GM23338 (cell line): Measurements from ENCODE around the gene DAAM1. TPM values are rescaled to one million over a fixed set of nuclear protein-coding genes. Genes with fewer than 3 reads are reported as not detected.

Source experiments
- ATAC-seq: fragments of 200-7000 bp; cut with Tn5 transposase; 3 replicates; pipeline ENCODE4 v1.9.1; 2020
- DNase-seq: peaks from one replicate; pipeline ENCODE4 v3.0.0-alpha.2; 2015; ENCODE audit warnings: low spot score
- H2AFZ ChIP-seq: fragments of 200-600 bp; sonication (generic); 2 replicates; pipeline ENCODE4 v1.8.0; 2016; ENCODE audit warnings: antibody characterized with exemption, mild to moderate bottlenecking, moderate library complexity
- H3F3A ChIP-seq: fragments of 200-600 bp; sonication (generic); replicated peaks from 2 replicates; pipeline ENCODE4 v1.8.0; 2017; ENCODE audit warnings: antibody characterized with exemption, mixed run types, low read depth
- H3K27ac ChIP-seq: fragments of 200-600 bp; sonication (generic); 2 replicates; pipeline ENCODE4 v1.6.1; 2016; ENCODE audit warnings: low read depth
- H3K27me3 ChIP-seq: fragments of 200-600 bp; sonication (generic); 2 replicates; pipeline ENCODE4 v1.8.0; 2016; ENCODE audit warnings: mild to moderate bottlenecking, mixed run types, moderate library complexity; ENCODE audit not compliant: insufficient read depth
- H3K36me3 ChIP-seq: fragments of 200-600 bp; sonication (generic); 2 replicates; pipeline ENCODE4 v1.8.0; 2016; ENCODE audit warnings: mild to moderate bottlenecking; ENCODE audit not compliant: insufficient read depth
- H3K4me1 ChIP-seq: fragments of 200-600 bp; sonication (generic); 2 replicates; pipeline ENCODE4 v1.8.0; 2016; ENCODE audit warnings: mild to moderate bottlenecking, moderate library complexity; ENCODE audit not compliant: insufficient read depth
- H3K4me2 ChIP-seq: fragments of 200-600 bp; sonication (generic); 2 replicates; pipeline ENCODE4 v1.7.1; 2017; ENCODE audit warnings: mixed run types
- H3K4me3 ChIP-seq: fragments of 200-600 bp; sonication (generic); 2 replicates; pipeline ENCODE4 v1.6.1; 2016; ENCODE audit warnings: mixed run types
- H3K79me2 ChIP-seq: fragments of 200-600 bp; sonication (generic); replicated peaks from 2 replicates; pipeline ENCODE4 v1.8.0; 2017; ENCODE audit warnings: mild to moderate bottlenecking; ENCODE audit not compliant: insufficient read depth
- H3K9me2 ChIP-seq: fragments of 200-600 bp; sonication (generic); 2 replicates; pipeline ENCODE4 v1.8.0; 2017; ENCODE audit not compliant: insufficient read depth
- H4K20me1 ChIP-seq: fragments of 200-600 bp; sonication (generic); replicated peaks from 2 replicates; pipeline ENCODE4 v1.8.0; 2017; ENCODE audit warnings: mild to moderate bottlenecking; ENCODE audit not compliant: insufficient read depth
- H3K27ac Mint-ChIP-seq: 2 replicates; pipeline ENCODE4 v1.8.0; 2020; ENCODE audit warnings: inconsistent platforms, mild to moderate bottlenecking, moderate library complexity, mixed read lengths
- H3K27me3 Mint-ChIP-seq: 3 replicates; pipeline ENCODE4 v1.8.0; 2022; ENCODE audit warnings: low read depth, mild to moderate bottlenecking, moderate library complexity, mixed read lengths, inconsistent platforms; ENCODE audit not compliant: insufficient read depth, poor library complexity
- H3K36me3 Mint-ChIP-seq: 3 replicates; pipeline ENCODE4 v1.8.0; 2021; ENCODE audit warnings: low read depth, mild to moderate bottlenecking, inconsistent platforms, moderate library complexity, mixed read lengths
- H3K4me1 Mint-ChIP-seq: 3 replicates; pipeline ENCODE4 v1.8.0; 2020; ENCODE audit warnings: mild to moderate bottlenecking, inconsistent platforms, mixed read lengths
- H3K4me3 Mint-ChIP-seq: 3 replicates; pipeline ENCODE4 v1.8.0; 2021; ENCODE audit warnings: moderate library complexity, mild to moderate bottlenecking, inconsistent platforms, mixed read lengths
- H3K9me3 Mint-ChIP-seq: 3 replicates; pipeline ENCODE4 v1.8.0; 2020; ENCODE audit warnings: moderate library complexity, mild to moderate bottlenecking, inconsistent platforms, mixed read lengths
- CREB1 ChIP-seq: fragments of 250-450 bp; sonication (Bioruptor Pico); IDR thresholded peaks from 2 replicates; pipeline ENCODE4 v1.5.0; 2020; ENCODE audit warnings: low read depth, mild to moderate bottlenecking, moderate library complexity
- CTCF ChIP-seq, 2 experiments: fragments of 200-600 bp in 1 of 2; sonication (generic) in 1 of 2; conservative IDR thresholded peaks; 2 replicates each; pipeline versions ENCODE4 v1.5.1 to v1.6.1; 2016 to 2017; ENCODE audit warnings: antibody characterized with exemption in 2 of 2, low read depth in 2 of 2, mild to moderate bottlenecking in 2 of 2, moderate library complexity in 1 of 2
- ETS1 ChIP-seq: IDR thresholded peaks from 2 replicates; pipeline ENCODE4 v1.6.1; 2016; ENCODE audit warnings: antibody characterized with exemption
- REST ChIP-seq: IDR thresholded peaks from one replicate; pipeline ENCODE4 v1.6.1; 2018; ENCODE audit warnings: antibody characterized with exemption; ENCODE audit not compliant: unreplicated experiment
- ZNF114 ChIP-seq: fragments of 250-450 bp; sonication (Bioruptor Pico); IDR thresholded peaks from 2 replicates; pipeline ENCODE4 v1.5.0; 2020; ENCODE audit warnings: mild to moderate bottlenecking, moderate library complexity
- ZNF331 ChIP-seq: fragments of 250-450 bp; sonication (Bioruptor Pico); IDR thresholded peaks from 2 replicates; pipeline ENCODE4 v1.5.0; 2020; ENCODE audit warnings: low read depth, mild to moderate bottlenecking, moderate library complexity
- polyA plus RNA-seq: library from polyadenylated mRNA; unstranded; fragments of >200 nt; fragmentation: Nextera tagmentation; extraction: Ambion mirVana; gene quantifications from 2 replicates; pipeline ENCODE4 v1.2.1, GENCODE V29; 2016
- total RNA-seq: library from RNA; depleted of rRNA; stranded (reverse); fragments of >200 nt; shearing (Covaris generic); gene quantifications from 2 replicates; pipeline ENCODE4 v1.2.3, GENCODE V29; 2014

Gene DAAM1
- total and polyA plus RNA-seq, 2 experiments from 2014 or later = 36.3 to 42.1 TPM

- H3K4me3 Mint-ChIP-seq = no peak overlapping the region
- no peak overlapping the region for H3K4me2 ChIP-seq
Observed at GRCh38 chr14:59241121-59241520, 52.7 kb downstream of the DAAM1 start.

GRCh38 chr14:59243174-59243573 is 54.7 kb downstream of the DAAM1 start:
- ATAC-seq = no peak
- Histone ChIP-seq H4K20me1 (no peaks in the 10 kb centered on the region), H2AFZ (no peak overlapping the region), H3K27ac (no peak overlapping the region), H3K4me1 (peaks cover 12% of the 10 kb centered on the region; the same call in 1 of the 2 replicates), H3K27me3 (no peaks in the 10 kb centered on the region), H3K4me3 (no peak overlapping the region), H3K36me3 (no peaks in the 10 kb centered on the region), H3F3A (no peaks in the 10 kb centered on the region), H3K79me2 (peaks cover 7% of the 10 kb centered on the region), H3K4me2 (no peak overlapping the region), H3K9me2 (0 out of 2 replicates have a peak, but pooled peaks cover 4% of the 10 kb centered on the region)
- H3K4me3 Mint-ChIP-seq = no peak overlapping the region
- peaks cover 19% of the 10 kb centered on the region for H3K4me1 Mint-ChIP-seq
- no peak for DNase-seq
- no peak overlapping the region for H3K27ac Mint-ChIP-seq
- no peaks in the 10 kb centered on the region for H3K27me3 Mint-ChIP-seq
- H3K9me3 Mint-ChIP-seq = no peaks in the 10 kb centered on the region
- no peaks in the 10 kb centered on the region for H3K36me3 Mint-ChIP-seq
- TF ChIP-seq ZNF114 (CRISPR knock-in tag) (no peak), CREB1 (CRISPR knock-in tag) (no peak), ETS1 (no peak), ZNF331 (CRISPR knock-in tag) (no peak), REST (no peak)

More at GRCh38 chr14:59241121-59241520, 52.7 kb downstream of the DAAM1 start:
- Histone ChIP-seq H3K27me3 (no peaks in the 10 kb centered on the region), H3K4me3 (no peak overlapping the region), H4K20me1 (no peaks in the 10 kb centered on the region), H3K9me2 (no peaks in the 10 kb centered on the region), H3K27ac (no peak overlapping the region), H2AFZ (no peak overlapping the region), H3K79me2 (no peaks in the 10 kb centered on the region; the same call in 1 of the 2 replicates), H3F3A (no peaks in the 10 kb centered on the region), H3K4me1 (peaks cover 16% of the 10 kb centered on the region), H3K36me3 (no peaks in the 10 kb centered on the region)
- ATAC-seq = no peak
- TF ChIP-seq CREB1 (CRISPR knock-in tag) = no peak
- no peak for TF ChIP-seq CTCF (conservative IDR thresholded peaks at IDR 0.05; ENCODE audit: low read depth in 2 of 2)
- Mint-ChIP-seq H3K4me1 (peaks cover 31% of the 10 kb centered on the region), H3K36me3 (no peaks in the 10 kb centered on the region), H3K9me3 (no peaks in the 10 kb centered on the region), H3K27me3 (no peaks in the 10 kb centered on the region), H3K27ac (no peak overlapping the region)
- DNase-seq = no peak
